HG03103 (cell line): Measurements from ENCODE around the gene RRAS2.
"Not testable (repeated sequence)": the region's sequence is repeated elsewhere in the genome, so short reads cannot be mapped to it uniquely, and the experiment has no call there.

Experiments
- ATAC-seq: cut with Tn5 transposase; IDR thresholded peaks from one replicate; pipeline ENCODE4 v1.9.1; 2021; ENCODE audit warnings: low read depth; ENCODE audit not compliant: unreplicated experiment

The RRAS2 gene

DNA sequence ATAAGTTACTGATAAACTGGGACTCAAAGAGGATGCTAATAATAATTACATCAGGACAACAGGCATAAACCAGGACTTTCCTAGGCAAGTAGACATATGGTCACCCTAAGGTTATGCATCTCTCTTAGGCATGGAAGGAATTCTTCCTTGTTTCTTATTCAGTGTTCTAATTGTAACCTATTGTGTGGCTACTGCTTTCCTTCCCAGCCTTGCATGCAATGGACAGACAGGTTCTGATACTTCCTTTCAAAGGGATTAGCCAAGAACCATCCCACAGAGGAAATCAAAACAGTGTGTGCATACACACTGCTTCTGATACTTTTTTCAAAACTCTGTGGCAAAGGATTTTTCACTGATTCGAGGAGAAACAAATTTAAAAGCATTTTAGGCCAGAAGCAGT, 48.3 kb downstream of the RRAS2 start:
- ATAC-seq: no peak

DNA sequence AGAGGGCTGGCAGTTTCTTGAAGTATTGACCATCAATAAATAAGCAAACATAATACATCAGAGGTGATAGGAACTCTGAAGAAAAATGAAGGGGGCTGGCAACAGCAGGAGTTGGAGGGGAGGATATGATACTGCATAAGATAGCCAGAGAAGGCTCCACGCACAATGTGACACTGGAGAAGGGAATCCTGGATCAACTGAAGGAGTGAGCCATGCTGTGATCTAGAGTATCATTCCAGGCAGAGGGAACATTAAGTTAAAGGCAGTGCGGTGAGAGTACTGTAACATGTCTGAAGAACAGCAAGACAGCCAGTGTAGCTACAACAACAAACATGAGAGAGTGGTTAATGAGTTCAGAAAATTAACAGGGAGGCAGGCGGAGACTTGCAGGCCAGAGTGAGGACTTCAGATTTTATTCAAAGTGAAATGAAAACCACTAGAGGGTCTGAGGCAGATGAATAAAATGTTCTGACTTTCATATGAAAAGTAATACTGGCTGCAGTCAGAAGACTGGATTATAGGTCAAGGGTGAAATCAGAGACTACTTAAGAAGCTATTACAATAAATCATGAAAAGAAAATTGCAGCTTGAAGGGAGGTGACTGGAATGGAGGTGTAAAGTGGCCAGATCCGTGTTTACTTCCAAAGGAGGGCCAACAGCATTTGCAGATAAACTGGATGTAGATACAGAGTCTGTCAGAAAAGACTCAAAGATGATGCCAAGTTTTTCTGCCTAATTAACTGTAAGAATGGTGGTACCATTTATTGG, 49.4 kb downstream of the RRAS2 start:
- no peak for ATAC-seq

GRCh38 chr11:14308897-14309387, 50.0 kb downstream of the RRAS2 start:
- ATAC-seq: no peak

- ATAC-seq: no peak
These were observed 50.7 kb downstream of the RRAS2 start for GRCh38 chr11:14308114-14308896.

GRCh38 chr11:14306481-14306880, 52.5 kb downstream of the RRAS2 start:
- ATAC-seq: no peak

GRCh38 chr11:14305649-14306048, 53.3 kb downstream of the RRAS2 start:
- ATAC-seq: no peak

GRCh38 chr11:14304601-14305000, 54.4 kb downstream of the RRAS2 start:
- ATAC-seq: no peak

DNA sequence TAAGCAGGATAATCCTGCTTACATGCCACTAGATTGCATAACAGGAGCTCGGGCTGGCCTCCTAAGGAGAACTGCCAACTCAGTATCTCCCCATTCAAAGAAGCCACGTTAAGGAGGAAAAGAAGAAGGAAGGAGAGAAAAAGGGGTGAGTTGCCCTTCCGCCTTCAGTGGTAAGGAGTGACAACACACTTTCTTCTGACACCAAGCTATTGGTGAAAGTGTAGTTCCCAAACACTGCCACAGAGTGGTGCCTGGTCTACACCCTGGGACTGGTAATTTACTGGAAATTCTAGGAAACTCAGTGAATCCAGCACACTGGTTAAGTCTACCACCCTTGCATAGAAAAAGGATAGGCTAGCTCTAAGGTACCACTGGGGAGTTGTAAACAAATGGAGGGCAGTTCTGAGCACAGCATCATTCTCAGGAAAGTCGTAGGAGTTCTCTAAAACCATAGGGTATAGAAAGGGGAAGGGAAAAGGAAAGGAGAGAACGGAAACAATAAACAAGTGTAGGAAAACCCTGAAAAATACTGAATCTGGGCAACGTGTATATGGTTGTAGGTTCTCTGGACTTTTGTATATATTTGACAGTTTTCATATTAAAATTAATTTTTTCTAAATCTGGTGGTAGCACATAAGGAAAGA, 58.2 kb downstream of the RRAS2 start:
- peak; percentile 76 for ATAC-seq

GRCh38 chr11:14299921-14300320, 59.1 kb downstream of the RRAS2 start:
- ATAC-seq: no peak

GRCh38 chr11:14290422-14290821, 68.6 kb downstream of the RRAS2 start:
- ATAC-seq: no peak

DNA sequence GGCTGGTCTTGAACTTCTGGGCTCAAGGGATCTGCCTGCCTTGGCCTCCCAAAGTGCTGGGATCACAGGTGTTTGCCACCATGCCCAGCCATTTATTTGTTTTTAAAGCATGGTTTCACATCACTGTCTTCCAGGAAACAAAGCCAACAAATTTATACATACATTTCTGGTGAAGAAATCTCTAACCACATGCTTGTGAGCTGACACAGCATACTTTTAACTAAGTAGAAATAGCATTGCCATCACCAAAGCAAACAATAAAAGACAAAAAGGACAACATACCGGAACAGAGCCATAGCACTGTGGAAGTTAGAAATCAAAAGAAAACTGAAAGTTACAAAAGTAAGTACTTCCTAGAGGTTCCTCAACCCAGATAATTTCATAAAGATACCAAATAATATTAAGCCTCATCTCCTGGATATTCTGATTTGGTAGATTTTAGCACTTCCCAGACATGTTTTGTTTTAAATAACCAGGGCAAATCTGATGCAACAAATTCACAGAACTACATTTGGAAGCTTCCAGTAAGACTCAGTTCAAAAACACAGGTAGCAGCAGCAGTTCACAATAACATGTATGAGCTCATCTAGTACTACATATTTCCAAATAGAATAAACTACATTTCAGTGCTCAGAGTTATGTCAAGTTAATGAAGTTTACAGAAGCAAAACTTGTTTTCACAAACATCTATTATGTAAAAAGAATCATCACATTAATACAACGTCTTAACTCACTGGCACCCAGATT, 70.6 kb downstream of the RRAS2 start:
- no peak for ATAC-seq

- ATAC-seq: not testable (repeated sequence)
These were observed 80.1 kb downstream of the RRAS2 start for GRCh38 chr11:14278869-14279268.

DNA sequence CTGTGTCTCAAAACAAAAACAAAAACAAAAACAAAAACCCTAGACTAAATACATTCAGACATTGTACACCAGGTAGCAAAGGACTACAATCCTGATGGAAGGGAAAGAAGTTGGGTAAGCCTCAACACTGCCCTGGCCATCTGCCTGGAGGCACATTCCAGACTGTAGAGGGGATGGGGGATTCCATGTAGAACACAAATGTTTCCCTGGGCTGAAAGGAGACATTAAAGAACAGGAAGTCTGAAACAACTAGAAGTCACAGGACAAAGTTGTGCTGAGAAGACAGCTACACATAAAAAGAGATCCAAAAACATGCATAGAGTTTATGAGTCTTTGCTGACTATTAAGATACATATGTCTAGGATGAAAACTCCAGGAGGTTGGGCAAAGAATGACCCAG, 83.9 kb downstream of the RRAS2 start:
- ATAC-seq: no peak

DNA sequence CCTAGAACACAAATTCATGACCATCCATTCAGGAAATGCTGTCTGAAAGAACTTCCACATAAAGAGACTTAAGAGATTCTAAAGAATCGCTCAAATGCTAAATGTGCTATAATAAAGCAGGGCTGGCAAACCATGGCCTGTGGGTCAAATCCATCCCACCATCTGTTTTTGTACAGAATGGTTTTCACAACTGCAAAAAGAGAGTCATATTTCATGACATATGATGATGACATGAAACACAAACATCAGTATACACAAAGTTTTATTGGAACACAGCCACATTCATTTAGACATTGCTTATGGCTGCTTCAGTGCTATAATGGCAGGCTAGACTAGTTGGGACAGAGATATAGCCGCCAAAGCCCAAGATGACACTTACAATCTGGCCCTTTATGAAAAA, 85.1 kb downstream of the RRAS2 start:
- no peak for ATAC-seq

- ATAC-seq: peak; percentile 77
These were observed 88.1 kb downstream of the RRAS2 start for GRCh38 chr11:14270690-14271542.

DNA sequence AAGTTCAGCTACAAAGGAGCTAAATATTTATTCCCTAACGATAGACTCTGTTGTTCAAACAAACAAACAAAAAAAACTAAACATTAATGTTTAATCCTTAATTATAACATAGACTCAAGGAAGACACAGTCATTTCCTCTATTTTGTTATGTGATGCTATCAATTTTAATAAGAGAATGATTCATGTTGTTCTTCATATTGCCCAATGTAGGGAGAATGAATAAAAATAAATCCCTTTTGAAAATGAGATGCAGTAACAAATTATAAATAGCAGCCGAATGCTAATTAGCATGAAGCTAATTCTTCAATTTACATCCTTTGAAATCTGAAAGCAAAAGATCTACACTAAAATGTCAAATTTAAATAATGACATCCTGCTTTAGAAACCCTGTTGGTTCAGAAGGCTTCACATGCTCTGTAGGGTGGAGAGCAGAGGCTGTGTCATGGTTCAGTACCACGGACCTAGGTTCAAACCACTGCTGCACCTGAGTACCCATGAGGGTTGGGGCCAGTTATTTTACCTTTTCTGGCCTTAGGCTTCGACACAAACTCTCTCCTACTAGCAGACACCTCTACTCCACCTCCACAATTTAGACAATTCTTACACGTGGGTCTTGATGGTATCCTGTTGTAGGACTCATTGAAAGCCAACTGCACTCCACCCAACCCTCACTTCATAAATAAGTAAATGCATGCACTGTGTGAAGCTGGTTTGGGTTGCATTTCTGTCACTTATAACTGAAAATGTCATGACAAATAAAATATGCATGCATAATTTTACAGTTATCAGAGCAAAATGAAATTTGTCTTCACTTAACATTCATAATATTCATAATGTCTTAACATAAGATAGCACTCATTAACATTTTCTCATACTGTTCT, 89.0 kb downstream of the RRAS2 start:
- ATAC-seq: peak; percentile 45

- ATAC-seq: no peak
These were observed 90.9 kb downstream of the RRAS2 start for GRCh38 chr11:14267861-14268635.

- ATAC-seq: no peak
These were observed 92.4 kb downstream of the RRAS2 start for GRCh38 chr11:14266622-14267021.
